ENCODE results near the gene KLK8.
A peak's percentile ranks its signal among the peaks of the same experiment; 100 is the strongest.
"Not testable (repeated sequence)": the region's sequence is repeated elsewhere in the genome, so short reads cannot be mapped to it uniquely, and the experiment has no call there.

Gene KLK8

DNA sequence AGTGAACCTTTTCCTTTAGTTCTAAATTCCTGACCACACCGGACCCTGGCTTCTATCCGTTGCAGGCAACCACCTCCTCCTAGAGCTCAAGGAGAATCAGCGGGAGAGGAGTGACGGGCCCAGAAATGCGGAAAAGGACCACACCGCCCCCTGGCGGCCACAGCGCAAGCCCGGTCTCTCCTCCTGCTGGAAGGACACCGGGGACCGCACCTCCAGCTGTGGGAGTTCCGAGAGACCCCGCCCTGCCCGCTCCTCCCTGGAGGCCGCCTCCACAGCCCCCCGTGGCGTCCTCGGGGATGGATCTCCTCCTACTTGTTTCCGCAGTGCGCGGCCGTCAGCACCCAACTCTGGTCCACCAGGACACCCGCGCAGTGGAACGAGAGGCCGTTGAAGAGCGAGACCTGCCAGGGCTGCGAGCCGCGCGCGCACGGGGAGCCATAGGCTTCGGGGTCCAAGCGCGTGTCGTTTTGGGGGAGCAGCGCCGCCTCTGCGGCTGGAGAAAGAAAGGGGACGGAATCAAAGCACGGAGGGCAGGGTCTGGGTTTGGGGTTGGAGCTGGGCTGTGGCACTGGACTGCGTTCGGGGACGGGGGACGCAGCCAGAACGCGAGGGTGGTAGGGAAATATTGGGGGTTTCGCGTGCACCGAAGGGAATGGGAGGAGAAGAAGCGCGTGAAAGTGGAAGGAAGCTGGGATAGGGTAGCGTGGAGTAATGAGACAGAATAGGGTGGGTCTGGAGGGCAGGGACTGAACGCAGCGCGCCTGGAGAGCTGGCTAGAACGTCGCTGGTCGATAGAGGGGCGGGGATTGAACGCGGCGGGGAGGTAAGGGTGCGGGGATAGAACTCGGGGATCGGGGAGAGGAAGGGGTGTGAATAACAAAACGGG is 15.6 kb upstream of the KLK8 start:
- DNase-seq: peak in 2 of 3 experiments; percentile 32 to 74

DNA sequence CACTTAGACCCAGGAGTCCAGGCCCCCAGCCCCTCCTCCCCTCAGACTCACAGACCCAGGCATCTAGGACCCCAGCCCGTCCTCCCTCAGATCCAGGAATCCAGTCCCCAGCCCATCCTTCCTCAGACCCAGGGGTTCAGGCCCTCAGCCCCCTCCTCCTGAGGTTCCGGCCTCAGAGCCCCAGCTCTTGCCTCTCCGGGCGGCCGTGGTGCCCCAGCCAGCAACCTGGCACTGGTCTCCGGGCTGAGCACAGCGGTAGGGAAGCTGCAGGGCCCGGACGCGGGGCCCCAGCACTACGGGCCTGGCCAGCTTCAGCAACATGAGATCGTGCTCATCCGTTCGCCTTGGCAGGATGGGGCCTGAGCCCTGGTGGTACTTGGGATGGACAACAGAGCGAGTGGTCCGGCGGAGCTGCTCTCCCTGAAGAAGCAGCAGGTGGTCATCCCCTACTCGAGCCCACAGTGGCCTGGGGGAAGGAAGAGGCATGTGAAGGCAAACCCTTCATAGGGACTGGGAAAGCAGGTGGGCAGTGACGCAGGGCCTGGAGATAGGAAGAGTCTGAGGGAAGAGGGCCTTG is 14.4 kb upstream of the KLK8 start:
- DNase-seq: no peak

DNA sequence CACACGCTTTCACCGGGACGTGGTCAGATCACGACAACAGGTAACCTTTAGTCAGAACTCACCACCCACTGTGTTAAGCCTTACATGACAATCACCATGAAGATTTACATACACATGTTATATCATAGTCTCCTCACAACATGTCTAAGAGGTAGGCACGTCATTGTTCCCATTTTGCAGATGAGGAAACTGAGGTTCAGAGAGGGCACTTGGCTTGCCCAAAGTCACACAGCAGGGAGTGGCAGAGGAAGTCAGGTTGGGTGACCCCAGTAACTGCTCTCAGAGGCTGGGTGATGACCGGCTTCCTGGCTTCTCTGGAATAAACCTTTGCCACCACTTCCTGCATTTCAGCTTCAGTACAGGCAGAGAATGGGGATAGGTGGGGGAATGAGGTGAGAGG is 12.8 kb upstream of the KLK8 start:
- DNase-seq: no peak

DNA sequence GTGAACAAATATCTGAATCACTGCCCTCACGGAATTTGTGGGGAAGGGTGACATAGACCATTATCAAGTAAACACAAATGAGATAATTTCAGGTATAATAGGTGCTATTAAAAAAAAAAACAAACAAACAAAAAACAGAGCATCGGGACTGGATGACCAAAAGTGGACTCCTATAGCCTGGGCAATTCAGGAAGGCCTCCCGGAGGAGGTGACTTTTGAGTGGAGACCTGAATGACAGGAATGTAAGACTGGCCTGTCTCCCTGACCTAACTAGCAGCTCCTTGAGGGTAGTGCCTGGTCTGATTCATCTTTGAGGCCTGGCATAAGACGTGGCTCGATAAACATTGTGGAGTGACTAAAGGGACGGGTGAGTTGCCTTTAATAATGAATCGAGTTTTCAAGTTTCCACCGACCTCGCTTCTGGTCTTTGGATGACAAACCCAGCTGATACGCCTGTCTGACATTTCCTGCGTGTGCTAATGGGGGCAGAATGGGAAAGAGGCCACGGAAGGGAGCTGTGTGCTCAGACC is 11.3 kb upstream of the KLK8 start:
- DNase-seq: no peak

DNA sequence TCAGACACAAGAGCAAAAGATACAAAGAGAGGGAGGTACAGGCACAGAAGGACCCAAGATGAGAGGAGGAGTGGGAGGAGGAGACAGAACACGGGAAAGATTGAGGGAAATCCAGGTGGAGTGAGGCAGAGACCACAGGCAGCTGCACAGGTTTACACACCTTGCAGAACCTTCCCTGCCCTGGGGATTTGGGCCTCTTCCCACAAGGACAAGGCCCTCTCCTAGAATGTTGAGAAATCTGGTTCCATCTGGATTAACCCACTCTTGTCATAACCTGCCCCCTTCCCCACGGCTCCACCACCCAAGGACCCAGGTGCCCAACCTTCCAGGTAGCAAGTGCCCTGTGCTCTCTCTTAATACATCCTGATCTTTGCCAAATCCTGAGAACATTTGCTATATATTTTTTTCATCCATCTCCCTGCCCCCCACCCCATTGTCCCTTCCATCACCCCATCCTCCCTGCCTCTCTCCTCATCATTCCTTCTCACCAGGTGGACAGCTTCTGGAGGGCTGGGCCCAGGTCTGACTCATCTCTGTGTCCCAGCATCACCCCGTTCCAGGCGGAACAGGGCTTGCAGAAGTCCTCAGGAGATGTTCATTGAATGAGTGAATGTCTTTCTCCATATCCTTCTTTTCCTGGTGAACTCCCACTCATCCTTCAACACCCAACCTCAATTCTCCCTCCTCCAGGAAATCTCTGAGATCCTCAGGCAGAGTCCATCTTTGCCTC is 8.8 kb upstream of the KLK8 start:
- no peak for DNase-seq

DNA sequence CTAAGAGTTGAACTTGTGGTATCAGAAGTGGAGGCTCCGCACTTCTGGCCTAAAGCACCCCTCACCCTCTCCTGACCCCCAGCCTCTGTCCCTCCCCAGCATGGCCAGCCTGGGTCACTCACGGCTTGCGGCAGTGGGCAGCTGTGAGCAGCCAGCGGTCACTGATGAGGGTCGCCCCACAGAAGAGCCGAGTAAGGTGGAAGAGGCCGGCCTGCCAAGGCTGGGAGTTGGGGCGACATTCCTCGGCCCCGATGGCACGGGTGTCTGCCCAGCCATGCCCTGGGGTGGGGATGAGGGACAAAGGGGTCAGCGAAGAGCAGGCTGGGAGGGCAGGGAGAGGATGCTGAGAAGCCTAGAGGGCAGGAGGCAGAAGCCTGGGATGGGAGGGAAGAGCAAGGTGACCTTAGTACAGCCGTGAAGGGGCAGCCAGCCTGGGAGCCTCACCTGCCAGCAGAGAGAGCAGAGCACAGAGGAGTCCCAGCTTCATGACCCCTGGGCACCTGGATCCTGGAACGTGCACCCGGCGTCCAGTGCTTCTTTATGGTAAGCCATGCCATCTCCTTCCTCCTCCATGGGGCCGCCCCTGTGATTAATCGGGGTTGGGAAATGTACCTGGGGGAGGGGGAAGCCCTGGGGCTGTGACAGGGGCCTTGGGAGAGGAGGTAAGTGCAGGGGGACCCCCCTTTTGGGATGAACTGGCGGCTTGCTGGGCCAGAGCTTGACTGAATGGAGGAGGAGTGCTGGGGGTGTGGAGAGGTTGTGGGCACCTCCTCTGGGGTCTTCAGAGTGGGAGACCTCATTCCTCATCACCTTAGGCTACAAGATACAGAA is 7.9 kb upstream of the KLK8 start:
- no peak for DNase-seq

DNA sequence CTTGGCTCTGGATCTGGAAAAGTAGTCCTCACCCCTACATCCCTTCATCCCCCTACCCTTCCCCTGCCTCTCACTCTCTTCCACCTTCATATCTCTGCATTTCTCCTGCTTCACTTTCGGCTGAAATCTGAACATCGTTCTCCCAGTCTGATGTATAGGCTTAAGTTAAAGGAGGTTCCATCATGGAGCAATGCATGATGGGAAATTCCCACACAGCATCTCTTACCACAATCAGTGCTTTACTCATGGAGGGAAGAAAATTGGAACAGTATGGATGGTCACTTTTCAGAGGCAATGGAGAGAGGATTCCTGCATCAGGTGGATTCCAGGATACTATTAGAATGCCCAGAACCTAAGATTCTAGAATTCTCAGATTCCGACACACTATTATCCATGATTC is 6.1 kb upstream of the KLK8 start:
- no peak for DNase-seq

DNA sequence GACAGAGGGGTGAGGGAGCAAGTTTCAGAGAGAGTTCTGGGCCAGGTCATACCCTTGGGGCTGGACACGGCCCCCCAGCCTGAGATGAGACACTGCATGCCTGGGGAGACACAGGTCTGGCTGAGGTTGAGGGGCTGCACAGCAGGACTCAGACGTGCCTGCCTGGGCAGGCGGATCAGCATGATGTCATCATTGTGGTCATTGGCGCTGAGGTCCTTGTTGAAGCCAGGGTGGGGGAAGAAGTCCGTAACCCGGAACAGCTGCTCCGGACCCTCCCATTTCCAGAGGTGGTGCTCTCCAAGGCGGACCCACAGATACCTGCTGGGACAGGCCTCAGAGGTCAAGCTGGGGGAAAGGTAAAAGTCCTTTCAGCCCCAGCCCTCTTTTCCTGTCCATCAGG is 5.0 kb upstream of the KLK8 start:
- DNase-seq: no peak

DNA sequence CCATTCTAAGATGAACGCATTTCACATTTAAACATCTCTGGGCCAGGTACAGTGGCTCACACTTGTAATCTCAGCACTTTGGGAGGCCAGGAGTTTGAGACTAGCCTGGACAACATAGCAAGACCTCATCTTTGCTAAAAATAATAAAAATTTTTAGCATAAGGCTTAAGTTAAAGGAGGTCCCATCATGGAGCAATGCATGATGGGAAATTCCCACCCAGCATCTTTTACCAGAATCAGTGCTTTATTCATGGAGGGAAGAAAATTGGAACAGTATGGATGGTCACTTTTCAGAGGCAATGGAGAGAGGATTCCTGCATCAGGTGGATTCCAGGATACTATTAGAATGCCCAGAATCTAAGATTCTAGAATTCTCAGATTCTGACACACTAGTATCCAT is 3.8 kb upstream of the KLK8 start:
- no peak for DNase-seq

DNA sequence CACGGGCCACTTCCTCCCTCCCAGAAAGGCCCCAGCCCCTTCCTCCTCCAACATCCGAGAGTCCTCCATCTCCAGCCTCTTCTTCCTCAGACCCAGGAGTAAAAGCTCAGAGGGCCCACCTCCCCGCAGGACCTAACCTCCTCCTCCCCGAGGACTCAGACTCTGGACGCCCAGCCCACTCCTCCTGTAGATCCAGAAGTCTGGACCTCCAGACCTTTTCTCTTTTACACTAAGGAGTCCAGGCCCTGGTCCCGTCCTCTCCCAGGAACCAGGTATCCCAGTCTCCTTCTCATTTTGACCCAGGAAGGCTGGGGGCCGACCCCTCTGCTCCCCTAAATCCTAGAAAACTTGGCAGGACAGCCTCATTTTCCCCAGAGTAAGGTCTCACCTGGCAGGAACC is 1.9 kb upstream of the KLK8 start:
- no peak for DNase-seq

DNA sequence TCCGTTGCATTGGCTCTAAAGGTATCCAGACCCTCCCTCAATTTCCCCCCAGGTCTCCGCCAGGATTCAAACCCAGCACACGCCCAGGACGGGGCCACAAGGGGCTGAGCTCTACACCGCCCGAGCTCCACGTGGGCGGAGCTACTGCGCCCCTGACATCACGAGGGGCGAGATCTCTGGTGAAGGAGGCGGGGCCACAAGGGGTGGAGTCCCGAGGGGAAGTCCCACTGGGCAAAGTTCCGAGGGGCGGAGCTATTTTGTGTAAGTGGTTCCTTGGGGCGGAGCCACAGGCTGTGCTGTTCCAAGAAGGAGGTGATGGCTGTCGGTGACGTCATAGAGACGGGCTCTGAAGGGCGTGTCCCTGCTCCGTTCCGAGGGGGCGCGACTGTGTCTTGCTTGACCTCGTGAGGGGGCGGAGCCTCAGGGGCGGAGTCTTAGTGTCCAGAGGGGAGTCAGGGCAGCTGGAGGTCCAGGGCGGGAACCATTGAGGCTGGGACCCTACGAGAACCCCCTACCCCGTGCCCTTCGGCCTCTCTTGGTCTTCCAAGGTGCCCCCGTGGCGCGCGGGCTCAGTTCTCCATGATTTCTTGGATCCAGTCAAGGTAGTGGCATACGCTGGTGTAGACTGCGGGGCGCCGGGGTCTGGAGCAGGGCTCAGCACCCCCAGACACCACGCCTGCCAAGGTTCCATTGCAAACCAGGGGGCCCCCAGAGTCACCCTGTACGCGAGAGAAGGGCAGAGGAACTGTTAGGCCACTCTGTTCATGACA is 1.3 kb upstream of the KLK8 start:
- DNase-seq: peak in 2 of 3 experiments; percentile 9 to 14

DNA sequence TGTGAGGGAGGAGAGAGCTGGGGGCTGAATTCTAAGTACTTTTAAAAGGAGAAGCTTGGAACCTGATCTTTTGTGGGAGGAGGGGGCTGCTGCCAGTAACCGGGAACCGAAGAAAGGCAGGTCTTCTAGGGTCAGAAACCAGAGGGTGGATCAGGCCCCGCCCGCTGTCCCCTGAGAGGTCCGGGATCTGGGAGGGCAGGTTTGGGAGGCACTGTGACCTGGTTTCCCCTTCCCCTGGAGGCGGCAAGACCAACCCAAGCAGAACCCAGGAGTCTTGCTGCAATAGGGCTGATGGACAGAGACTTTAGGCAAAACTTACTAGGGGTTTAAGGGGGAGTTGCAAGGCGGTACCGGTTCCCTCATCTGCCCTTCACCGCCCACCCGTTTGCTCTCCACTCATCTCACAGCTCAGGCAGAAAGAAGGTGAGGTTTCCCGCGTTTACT is 707 bp upstream of the KLK8 start:
- no peak for DNase-seq

DNA sequence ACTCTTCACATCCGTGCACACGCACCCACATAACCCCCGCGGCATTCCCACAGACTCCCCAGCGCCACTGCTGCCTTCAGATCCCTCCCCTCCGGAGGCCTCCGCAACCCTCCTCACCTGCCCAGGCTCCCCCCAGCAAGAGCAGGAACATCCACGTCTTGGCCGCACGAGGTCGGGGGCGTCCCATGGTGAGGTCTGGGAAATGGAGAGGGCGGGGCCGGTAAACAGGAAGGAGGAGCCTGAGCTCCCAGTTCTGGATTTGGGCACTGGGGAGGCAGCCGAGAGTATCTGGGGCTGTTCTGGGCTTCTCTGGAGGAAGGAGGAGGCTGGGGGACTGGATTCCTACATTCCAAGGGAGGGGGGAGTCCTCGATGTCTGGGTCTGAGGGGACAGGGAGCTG is 423 bp downstream of the KLK8 start:
- no peak for DNase-seq

DNA sequence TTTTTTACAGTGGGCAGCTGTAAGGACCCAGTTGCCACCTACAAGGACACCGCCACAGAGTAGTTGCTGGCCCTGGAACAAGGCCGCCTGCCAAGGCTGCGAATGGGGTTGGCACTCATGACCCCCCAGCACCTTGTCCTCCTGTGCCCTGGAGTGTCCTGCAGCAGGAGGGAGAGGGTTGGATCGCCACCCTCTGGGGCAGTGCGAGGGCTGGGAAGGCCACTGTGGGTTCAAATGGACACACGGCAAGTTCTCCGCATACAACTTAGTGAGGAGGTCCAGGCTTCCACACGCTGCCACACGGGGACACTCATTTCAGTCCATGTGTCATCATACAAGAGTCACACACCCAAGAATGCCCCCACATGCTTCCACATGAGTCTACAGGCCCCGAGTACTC is 978 bp downstream of the KLK8 start:
- DNase-seq: no peak

DNA sequence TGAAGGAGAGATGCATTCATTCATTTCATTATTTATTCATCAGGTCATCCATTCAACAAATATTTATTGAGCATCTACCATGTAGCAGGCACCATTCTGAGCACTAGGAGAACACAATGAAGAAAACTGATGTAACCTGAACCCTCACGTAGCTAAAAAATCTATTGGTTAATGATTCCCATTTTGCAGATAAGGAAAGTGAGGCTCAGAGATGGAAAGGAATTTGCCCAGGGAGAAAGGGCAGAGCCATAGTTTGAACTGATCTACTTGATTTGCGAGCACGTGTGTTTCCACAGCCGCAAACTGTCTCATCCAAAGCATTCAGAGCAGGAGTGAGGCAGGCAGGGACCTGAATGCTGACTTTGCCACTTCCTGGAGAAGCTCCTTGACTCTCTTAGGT is 2.7 kb downstream of the KLK8 start:
- DNase-seq: no peak

DNA sequence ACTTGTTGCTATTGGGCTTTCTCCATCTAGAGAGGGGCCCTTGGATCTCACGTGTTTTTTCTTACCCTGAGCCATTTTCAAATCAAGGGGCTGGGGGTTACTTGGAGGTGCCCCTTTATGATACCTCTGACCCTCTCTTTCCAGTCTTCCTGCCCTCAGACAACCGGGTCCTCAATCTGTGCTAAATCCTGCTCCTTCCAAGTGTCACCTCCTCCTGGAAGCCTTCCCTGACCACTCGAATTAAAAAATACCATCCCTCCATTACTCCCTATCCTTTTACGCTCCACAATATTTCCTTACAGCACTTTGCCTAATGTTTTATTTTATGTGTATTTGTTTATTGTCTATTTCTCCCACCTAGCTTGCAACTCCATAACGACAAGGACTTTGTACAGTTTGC is 3.3 kb downstream of the KLK8 start:
- DNase-seq: no peak

DNA sequence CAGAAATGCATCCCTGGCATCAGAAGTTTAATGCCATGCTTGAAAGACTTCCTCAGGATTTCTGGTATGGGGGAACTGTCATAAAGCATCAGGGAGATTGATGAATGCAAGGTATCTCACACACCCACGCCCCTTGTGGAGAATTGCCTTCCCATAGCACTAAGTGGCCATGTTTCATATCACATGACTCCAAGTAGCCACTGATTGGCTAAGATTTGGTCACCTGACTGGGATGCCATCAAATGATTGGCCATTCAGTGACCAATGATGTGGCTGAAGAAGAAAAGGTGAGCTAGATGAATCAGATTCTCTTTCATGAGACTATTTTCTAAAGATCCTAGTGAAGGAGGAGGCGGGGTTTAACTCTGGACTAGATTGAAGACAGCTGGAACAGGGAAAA is 7.3 kb downstream of the KLK8 start:
- peak in 1 of 3 experiments; percentile 3 for DNase-seq

DNA sequence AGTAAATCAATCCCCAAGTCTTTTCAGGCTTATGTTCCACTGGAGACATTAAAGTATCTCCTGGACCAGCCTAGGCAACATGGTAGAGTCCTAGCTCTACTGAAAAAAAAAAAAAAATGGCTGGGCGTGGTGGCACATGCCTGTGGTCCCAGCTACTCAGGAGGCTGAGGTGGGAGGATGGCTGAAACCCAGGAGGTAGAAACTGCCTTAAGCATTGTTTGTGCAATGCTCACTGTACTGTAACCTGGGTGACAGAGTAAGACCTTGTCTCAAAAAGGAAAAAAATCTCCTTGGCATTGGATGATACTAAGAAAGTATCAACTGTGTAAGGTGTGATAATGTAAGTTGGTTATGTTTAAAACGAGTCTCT is 8.8 kb downstream of the KLK8 start:
- no peak for DNase-seq

DNA sequence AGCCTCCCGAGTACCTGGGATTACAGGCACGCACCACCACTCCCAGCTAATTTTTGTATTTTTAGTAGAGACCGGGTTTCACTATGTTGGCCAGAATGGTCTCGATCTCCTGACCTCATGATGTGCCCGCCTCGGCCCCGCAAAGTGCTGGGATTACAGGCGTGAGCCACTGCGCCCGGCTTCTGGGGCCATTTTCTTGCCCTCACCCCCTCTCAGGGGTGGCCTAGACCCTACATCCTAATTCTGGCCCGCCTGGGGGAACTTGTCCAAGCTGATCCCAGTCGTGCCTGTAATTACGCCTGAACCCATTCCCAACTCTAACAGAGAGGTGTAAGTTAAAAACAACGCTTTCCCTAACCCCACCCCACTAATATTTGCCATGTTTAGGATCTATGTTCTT is 17.0 kb downstream of the KLK8 start:
- DNase-seq: not testable (repeated sequence)

DNA sequence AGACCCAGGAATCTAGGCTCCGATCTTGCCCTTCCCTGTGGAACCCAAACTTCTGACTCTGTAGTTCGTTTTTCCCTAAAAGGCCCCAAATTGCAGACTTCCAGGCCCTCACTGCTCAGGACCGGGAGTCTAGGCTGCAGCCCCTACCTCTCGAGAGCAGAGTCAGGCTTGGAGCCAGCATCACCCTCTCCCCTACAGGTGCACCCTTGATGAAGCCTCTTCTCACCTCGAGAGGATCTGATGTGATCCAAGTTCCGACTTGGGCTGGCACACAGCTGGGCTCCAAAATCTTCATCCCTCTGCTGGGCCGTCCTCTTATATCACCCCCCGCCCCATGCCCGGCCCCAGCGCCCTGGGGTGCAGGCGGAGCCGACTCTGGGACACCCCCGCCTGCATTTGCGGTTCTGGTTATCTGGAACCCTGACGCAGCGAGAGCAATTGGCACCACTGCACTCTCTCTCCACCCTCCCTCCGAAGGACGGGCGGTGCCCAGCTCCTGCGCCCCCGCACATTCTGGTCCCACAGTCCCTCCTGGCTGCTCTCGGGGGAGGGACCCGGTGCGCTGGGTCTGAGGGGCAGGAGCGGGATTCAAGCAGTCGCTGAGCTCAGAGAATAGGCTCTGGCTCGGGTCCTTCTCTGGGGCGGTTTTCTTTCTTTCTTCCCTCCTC is 17.6 kb downstream of the KLK8 start, which contains the start of gene KLK7:
TSS of gene KLK7 (minus strand) at position 293 of the 668 bp plus-strand sequence. CDS start 1,518 bp downstream, outside the sequence.
- no peak for DNase-seq

DNA sequence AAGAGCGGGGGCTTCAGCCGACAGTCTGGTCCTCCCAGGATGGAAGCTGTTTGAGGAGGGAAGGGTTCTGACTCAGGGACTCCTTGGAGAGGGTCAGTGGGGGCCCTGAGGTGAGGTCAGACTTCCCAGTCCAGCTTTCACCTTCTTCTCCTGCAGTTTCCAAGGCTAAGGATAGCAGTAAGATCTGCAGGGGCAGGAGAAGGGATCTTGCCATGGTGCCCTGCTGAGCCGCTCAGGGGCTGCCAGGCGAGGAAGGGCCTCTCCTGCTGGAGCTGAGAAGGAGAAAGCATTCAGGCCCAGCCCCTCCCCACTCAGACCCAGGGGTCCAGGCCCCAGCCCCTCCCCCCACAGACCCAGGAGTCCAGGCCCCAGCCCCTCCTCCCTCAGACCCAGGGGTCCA is 19.2 kb downstream of the KLK8 start:
- no peak for DNase-seq
